DMS153 treated with DMSO at 0.1 percent for 48 hours (cell line): ENCODE data around the gene FOLR2.
A peak's percentile ranks its signal among the peaks of the same experiment; 100 is the strongest.
"Not testable (repeated sequence)": the region's sequence is repeated elsewhere in the genome, so short reads cannot be mapped to it uniquely, and the experiment has no call there.

Experiments
- DNase-seq: peaks from one replicate; lab custom pipeline; 2025; ENCODE audit not compliant: unreplicated experiment; lab: John Stamatoyannopoulos, UW

The FOLR2 gene

GRCh38 chr11:72204886-72205285 lies 11.7 kb upstream of the FOLR2 start:
- DNase-seq: no peak

GRCh38 chr11:72206794-72207193 lies 9.8 kb upstream of the FOLR2 start:
- not testable (repeated sequence) for DNase-seq

- no peak for DNase-seq
Measured at GRCh38 chr11:72208281-72208680, 8.3 kb upstream of the FOLR2 start.

- no peak for DNase-seq
Measured at GRCh38 chr11:72209101-72209500, 7.5 kb upstream of the FOLR2 start.

GRCh38 chr11:72217841-72218240 lies 1.2 kb downstream of the FOLR2 start:
- no peak for DNase-seq

GRCh38 chr11:72218251-72218745 lies 1.7 kb downstream of the FOLR2 start:
- no peak for DNase-seq

GRCh38 chr11:72220696-72221363 lies 4.2 kb downstream of the FOLR2 start:
- no peak for DNase-seq

- DNase-seq: no peak
Measured at GRCh38 chr11:72221386-72222075, 4.9 kb downstream of the FOLR2 start.

- DNase-seq: peak; percentile 58
Measured at GRCh38 chr11:72222106-72222891, 5.7 kb downstream of the FOLR2 start.

- peak; percentile 93 for DNase-seq
Measured at GRCh38 chr11:72222907-72223614, 6.5 kb downstream of the FOLR2 start.

GRCh38 chr11:72223615-72224563 lies 7.3 kb downstream of the FOLR2 start:
- DNase-seq: no peak

GRCh38 chr11:72224564-72225410 lies 8.2 kb downstream of the FOLR2 start, which contains the start of gene INPPL1:
TSS of gene INPPL1 (plus strand) at chr11:72224767. CDS start at chr11:72224985, 218 bp downstream.
- DNase-seq: no peak

- DNase-seq: no peak
Measured at GRCh38 chr11:72225411-72225951, 8.9 kb downstream of the FOLR2 start.

- no peak for DNase-seq
Measured at GRCh38 chr11:72226701-72227100, 10.1 kb downstream of the FOLR2 start.

- DNase-seq: peak; percentile 65
Measured at GRCh38 chr11:72227316-72228228, 11.0 kb downstream of the FOLR2 start.

GRCh38 chr11:72228229-72228843 lies 11.7 kb downstream of the FOLR2 start:
- DNase-seq: no peak

GRCh38 chr11:72228844-72229231 lies 12.2 kb downstream of the FOLR2 start:
- no peak for DNase-seq
